Epithelial cell of esophagus (primary cell): ENCODE results near the gene KRTAP10-5.

Experiments
- DNase-seq: peaks from one replicate; pipeline ENCODE4 v3.0.0; 2010; ENCODE audit warnings: low read depth
- H3K4me3 ChIP-seq: 2 replicates; pipeline ENCODE4 v1.5.1; 2011; ENCODE audit warnings: mild to moderate bottlenecking, low read length, control low read depth
- CTCF ChIP-seq: IDR thresholded peaks from 2 replicates; pipeline ENCODE4 v1.5.1; 2011; ENCODE audit warnings: low read depth, mild to moderate bottlenecking, low read length, control low read depth, inconsistent platforms; ENCODE audit not compliant: insufficient read depth; ENCODE audit errors: missing control alignments

The KRTAP10-5 gene

GRCh38 chr21:44532712-44533111 lies 47.7 kb downstream of the KRTAP10-5 start:
- no peak for TF ChIP-seq CTCF
- no peak overlapping the region for H3K4me3 ChIP-seq
- no peak for DNase-seq

- no peak overlapping the region for H3K4me3 ChIP-seq
- no peak for DNase-seq
- no peak for TF ChIP-seq CTCF
Observed at GRCh38 chr21:44531606-44532564, 48.5 kb downstream of the KRTAP10-5 start.

- no peak for DNase-seq
- no peak for TF ChIP-seq CTCF
Observed at GRCh38 chr21:44530903-44531605, 49.4 kb downstream of the KRTAP10-5 start.

GRCh38 chr21:44530221-44530902 lies 50.0 kb downstream of the KRTAP10-5 start:
- no peak for TF ChIP-seq CTCF
- no peak for DNase-seq
- no peak overlapping the region for H3K4me3 ChIP-seq

More at GRCh38 chr21:44530903-44531605, 49.4 kb downstream of the KRTAP10-5 start:
- H3K4me3 ChIP-seq, result no peak overlapping the region

DNA sequence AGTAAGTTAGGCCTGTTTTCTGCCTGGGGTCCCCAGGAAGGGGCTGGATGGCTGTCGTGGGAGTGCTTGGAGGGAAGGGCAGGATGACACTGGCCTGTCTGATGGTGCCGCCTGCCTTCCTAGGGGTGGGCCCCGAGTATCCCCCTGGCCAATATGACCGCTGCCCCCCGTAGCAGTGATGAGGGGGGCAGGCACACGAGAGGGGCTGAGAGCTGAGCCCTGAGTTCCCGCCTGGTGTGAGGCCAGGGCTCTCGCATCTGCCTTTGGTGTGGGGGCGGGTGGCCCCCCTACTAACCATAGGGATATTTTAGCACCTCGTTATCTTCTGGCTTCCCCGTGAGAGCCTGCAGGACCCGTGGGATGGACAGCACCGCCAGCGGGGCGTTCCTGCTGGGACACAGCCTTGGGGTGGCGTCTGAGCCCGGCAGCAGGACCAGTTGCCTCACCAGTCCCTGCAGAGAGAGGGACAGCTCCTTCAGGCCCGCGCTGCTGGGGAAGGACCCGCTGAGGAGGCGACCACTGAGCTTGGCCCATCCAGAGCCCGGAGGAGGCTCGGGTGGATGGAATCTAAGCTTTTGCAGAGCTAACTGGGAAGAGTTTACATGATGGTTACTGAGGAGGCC lies 50.8 kb downstream of the KRTAP10-5 start:
- DNase-seq, result no peak
- no peak overlapping the region for H3K4me3 ChIP-seq
- TF ChIP-seq CTCF, result no peak
